Measurements from ENCODE around the gene PCDHA2.
"Not testable (repeated sequence)": the region's sequence is repeated elsewhere in the genome, so short reads cannot be mapped to it uniquely, and the experiment has no call there.

Gene PCDHA2

GRCh38 chr5:140808889-140809291 is 14.2 kb downstream of the PCDHA2 start:
- DNase-seq, result no peak

- peak in 3 of 58 donors; percentile 22 to 59 (median 23) for DNase-seq
Measured at GRCh38 chr5:140821375-140822280, 27.0 kb downstream of the PCDHA2 start, which contains the start of gene PCDHA5. PCDHA5 (plus strand) TSS chr5:140821613.

DNA sequence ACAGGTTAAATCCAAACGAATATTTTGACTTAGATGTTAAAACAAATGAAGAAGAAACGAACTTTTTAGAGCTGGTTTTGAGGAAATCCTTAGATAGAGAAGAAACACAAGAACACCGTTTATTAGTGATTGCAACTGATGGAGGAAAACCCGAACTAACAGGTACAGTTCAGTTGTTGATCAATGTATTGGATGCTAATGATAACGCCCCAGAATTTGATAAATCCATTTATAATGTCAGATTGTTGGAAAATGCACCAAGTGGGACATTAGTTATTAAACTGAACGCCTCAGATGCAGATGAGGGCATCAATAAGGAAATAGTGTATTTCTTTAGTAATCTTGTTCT is 27.6 kb downstream of the PCDHA2 start:
- DNase-seq, result no peak

DNA sequence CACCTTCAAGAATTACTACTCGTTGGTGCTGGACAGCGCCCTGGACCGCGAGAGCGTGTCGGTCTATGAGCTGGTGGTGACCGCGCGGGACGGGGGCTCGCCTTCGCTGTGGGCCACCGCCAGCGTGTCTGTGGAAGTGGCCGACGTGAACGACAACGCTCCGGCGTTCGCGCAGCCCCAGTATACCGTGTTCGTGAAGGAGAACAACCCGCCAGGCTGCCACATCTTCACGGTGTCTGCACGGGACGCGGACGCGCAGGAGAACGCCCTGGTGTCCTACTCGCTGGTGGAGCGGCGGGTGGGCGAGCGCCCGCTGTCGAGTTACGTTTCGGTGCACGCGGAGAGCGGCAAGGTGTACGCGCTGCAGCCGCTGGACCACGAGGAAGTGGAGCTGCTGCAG is 28.3 kb downstream of the PCDHA2 start:
- not testable (repeated sequence) for DNase-seq

DNA sequence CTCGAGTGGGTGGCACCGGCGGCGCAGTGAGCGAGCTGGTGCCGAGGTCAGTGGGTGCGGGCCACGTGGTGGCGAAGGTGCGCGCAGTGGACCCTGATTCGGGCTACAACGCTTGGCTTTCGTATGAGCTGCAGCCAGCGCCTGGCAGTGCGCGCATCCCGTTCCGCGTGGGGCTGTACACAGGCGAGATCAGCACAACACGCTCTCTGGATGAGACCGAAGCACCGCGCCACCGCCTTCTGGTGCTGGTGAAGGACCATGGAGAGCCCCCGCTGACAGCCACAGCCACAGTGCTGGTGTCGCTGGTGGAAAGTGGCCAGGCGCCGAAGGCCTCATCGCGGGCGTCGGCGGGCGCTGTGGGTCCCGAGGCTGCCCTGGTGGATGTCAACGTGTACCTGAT is 28.8 kb downstream of the PCDHA2 start:
- DNase-seq, result no peak

DNA sequence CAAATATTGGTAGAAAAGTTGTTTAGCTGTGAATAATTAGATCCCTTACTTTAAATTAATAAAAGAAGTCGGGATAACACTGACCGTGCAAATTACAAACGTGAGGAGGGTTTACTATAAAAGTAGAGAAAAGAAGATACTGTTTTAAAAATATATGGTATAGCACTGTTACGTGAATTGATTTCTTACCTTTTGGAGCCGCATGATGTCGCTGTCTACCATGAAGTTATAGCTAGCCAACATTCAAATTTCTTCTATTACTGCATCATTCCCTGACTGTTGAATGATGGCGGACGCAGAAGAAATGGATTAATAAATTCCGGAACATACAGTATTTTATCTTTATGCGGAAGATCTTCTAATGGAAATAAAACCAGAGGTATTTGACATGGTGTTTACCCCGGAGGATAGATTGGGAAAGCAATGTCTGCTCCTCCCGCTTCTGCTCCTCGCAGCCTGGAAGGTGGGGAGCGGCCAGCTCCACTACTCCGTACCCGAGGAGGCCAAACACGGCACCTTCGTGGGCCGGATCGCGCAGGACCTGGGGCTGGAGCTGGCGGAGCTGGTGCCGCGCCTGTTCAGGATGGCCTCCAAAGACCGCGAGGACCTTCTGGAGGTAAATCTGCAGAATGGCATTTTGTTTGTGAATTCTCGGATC is 33.2 kb downstream of the PCDHA2 start, which contains the start of gene PCDHA6:
Gene PCDHA6 (plus strand): TSS at position 257 of the 658 bp plus-strand sequence. CDS start 132 bp downstream, at position 389.
- DNase-seq, result no peak

DNA sequence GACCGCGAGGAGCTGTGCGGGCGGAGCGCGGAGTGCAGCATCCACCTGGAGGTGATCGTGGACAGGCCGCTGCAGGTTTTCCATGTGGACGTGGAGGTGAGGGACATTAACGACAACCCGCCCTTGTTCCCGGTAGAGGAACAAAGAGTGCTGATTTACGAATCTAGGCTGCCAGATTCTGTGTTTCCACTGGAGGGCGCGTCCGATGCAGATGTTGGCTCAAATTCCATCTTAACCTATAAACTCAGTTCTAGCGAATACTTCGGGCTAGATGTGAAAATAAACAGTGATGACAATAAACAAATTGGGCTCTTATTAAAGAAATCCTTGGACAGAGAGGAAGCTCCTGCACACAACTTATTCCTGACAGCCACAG is 33.7 kb downstream of the PCDHA2 start:
- no peak for DNase-seq

- DNase-seq, result not testable (repeated sequence)
Measured at GRCh38 chr5:140829511-140830501, 35.2 kb downstream of the PCDHA2 start.

- DNase-seq, result no peak
Measured at GRCh38 chr5:140833993-140834392, 39.3 kb downstream of the PCDHA2 start, which contains the start of gene PCDHA7. PCDHA7 (plus strand) TSS chr5:140834269; CDS start chr5:140834384, 115 bp downstream.

DNA sequence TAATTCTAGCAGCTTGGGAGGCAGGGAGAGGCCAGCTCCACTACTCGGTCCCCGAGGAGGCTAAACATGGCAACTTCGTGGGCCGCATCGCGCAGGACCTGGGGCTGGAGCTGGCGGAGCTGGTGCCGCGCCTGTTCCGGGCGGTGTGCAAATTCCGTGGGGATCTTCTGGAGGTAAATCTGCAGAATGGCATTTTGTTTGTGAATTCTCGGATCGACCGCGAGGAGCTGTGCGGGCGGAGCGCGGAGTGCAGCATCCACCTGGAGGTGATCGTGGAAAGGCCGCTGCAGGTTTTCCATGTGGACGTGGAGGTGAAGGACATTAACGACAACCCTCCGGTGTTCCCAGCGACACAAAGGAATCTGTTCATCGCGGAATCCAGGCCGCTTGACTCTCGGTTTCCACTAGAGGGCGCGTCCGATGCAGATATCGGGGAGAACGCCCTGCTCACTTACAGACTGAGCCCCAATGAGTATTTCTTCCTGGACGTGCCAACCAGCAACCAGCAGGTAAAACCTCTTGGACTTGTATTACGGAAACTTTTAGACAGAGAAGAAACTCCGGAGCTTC is 39.9 kb downstream of the PCDHA2 start:
- not testable (repeated sequence) for DNase-seq

- DNase-seq, result no peak
Measured at GRCh38 chr5:140835622-140836510, 41.2 kb downstream of the PCDHA2 start.

DNA sequence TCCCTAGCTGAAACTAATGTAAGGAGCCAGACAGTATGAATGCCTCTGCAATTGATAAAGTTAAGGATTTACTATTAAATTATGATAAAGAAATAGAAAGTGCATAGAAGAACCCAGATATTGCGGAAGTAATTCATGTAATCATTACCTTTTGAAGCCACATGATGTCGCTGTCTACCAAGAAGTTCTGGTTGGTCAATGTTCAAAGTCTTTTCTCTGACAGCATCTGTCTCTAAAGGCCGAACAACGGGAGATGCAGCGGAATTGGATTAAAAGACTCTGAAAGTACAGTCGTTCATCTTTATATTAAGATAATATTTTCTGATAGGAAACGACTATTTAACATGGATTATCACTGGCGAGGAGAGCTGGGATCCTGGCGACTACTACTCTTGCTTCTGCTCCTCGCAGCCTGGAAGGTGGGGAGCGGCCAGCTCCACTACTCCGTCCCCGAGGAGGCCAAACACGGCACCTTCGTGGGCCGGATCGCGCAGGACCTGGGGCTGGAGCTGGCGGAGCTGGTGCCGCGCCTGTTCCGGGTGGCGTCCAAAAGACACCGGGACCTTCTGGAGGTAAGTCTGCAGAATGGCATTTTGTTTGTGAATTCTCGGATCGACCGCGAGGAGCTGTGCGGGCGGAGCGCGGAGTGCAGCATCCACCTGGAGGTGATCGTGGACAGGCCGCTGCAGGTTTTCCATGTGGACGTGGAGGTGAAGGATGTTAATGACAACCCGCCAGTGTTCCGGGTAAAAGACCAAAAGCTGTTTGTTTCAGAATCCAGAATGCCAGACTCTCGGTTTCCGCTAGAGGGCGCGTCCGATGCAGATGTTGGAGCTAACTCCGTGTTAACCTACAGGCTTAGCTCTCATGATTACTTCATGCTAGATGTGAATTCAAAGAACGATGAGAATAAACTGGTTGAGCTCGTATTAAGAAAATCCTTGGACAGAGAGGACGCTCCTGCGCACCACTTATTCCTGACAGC is 46.6 kb downstream of the PCDHA2 start, which contains the start of gene PCDHA8:
Gene PCDHA8 (plus strand): TSS at position 210 of the 985 bp plus-strand sequence. CDS start 135 bp downstream, at position 345.
- peak in 4 of 58 donors; percentile 1 to 33 (median 22) for DNase-seq

GRCh38 chr5:140842798-140843733 is 48.4 kb downstream of the PCDHA2 start:
- DNase-seq, result no peak

Measured in anterior cingulate cortex (tissue), 58 donors.